Epithelial cell of proximal tubule (primary cell): Measurements from ENCODE around the gene NRP1. TPM values are rescaled to one million over a fixed set of nuclear protein-coding genes. Genes with fewer than 3 reads are reported as not detected.
"Not testable (repeated sequence)": the region's sequence is repeated elsewhere in the genome, so short reads cannot be mapped to it uniquely, and the experiment has no call there.

ENCODE experiments used
- DNase-seq: peaks from one replicate; pipeline ENCODE4 v3.0.0-alpha.2; 2011; ENCODE audit warnings: low read depth
- H3K4me3 ChIP-seq: 2 replicates; pipeline ENCODE4 v1.5.1; 2011; ENCODE audit warnings: low read depth, mild to moderate bottlenecking, low read length
- CTCF ChIP-seq: conservative IDR thresholded peaks from 2 replicates; pipeline ENCODE4 v1.5.1; 2012; ENCODE audit warnings: low read depth, mild to moderate bottlenecking, low read length
- total RNA-seq: library from RNA; depleted of rRNA; stranded (reverse); fragments of >200 nt; gene quantifications from 2 replicates; pipeline ENCODE4 v1.2.3, GENCODE V29; 2015

Gene NRP1
- total RNA-seq, 1 donor from 2014 or later: 62.7 TPM

- DNase-seq: no peak
- H3K4me3 ChIP-seq: no peak overlapping the region
- TF ChIP-seq CTCF: no peak
Observed at GRCh38 chr10:33139181-33139646, 195.3 kb downstream of the NRP1 start.

- DNase-seq, H3K4me3 ChIP-seq: not testable (repeated sequence)
Observed at GRCh38 chr10:33138686-33139085, 195.8 kb downstream of the NRP1 start.

GRCh38 chr10:33137356-33138005 lies 197.0 kb downstream of the NRP1 start:
- H3K4me3 ChIP-seq: no peak overlapping the region

GRCh38 chr10:33136781-33137180 lies 197.7 kb downstream of the NRP1 start:
- DNase-seq: peak; percentile 97
- no peak overlapping the region for H3K4me3 ChIP-seq
- TF ChIP-seq CTCF: no peak

More at GRCh38 chr10:33137356-33138005, 197.0 kb downstream of the NRP1 start:
- TF ChIP-seq CTCF: no peak
- no peak for DNase-seq

GRCh38 chr10:33136271-33136670 lies 198.2 kb downstream of the NRP1 start:
- no peak for TF ChIP-seq CTCF
- DNase-seq: peak; percentile 89
- H3K4me3 ChIP-seq: no peak overlapping the region

- peak; percentile 100 for DNase-seq
- H3K4me3 ChIP-seq: no peak overlapping the region
- TF ChIP-seq CTCF: no peak
Observed at GRCh38 chr10:33134011-33134751, 200.3 kb downstream of the NRP1 start.

- no peak overlapping the region for H3K4me3 ChIP-seq
- TF ChIP-seq CTCF: no peak
- DNase-seq: peak; percentile 59
Observed at GRCh38 chr10:33133557-33133956, 200.9 kb downstream of the NRP1 start.
